K562 (cell line): ENCODE results near the gene HEMK1. TPM values are rescaled to one million over a fixed set of nuclear protein-coding genes. Genes with fewer than 3 reads are reported as not detected.

ENCODE experiments used
- DNMT1 ChIP-seq: fragments of 450-650 bp; IDR thresholded peaks from 2 replicates; pipeline ENCODE4 v1.6.1; 2016; ENCODE audit warnings: antibody characterized with exemption, mild to moderate bottlenecking
- JUN ChIP-seq, 2 experiments: sonication (generic) in 1 of 2; formaldehyde crosslinking in 1 of 2; IDR thresholded peaks; 2 replicates each; pipeline versions ENCODE4 v1.6.1 to v1.8.0; 2012 to 2022; ENCODE audit warnings: borderline replicate concordance in 2 of 2, mild to moderate bottlenecking in 2 of 2, improper control_type of control experiment in 1 of 2, low read depth in 1 of 2, low read length in 1 of 2, missing genetic modification reagents in 1 of 2
- KLF16 ChIP-seq: IDR thresholded peaks from 2 replicates; pipeline ENCODE4 v1.6.1; 2016; ENCODE audit warnings: antibody characterized with exemption
- PHF8 ChIP-seq: fragments of 200-600 bp; sonication (generic); IDR thresholded peaks from 2 replicates; pipeline ENCODE4 v1.6.1; 2012; ENCODE audit warnings: mixed run types, mild to moderate bottlenecking, inconsistent platforms, low read length, moderate library complexity, borderline replicate concordance
- SIX5 ChIP-seq, 2 experiments: IDR thresholded peaks; 2 replicates each; pipeline ENCODE4 v1.6.1; 2011; ENCODE audit warnings: low read length in 2 of 2, borderline replicate concordance in 1 of 2, low read depth in 1 of 2, mild to moderate bottlenecking in 1 of 2, moderate library complexity in 1 of 2; ENCODE audit not compliant: insufficient read depth in 1 of 2
- SMARCA5 ChIP-seq: fragments of 450-650 bp; IDR thresholded peaks from 2 replicates; pipeline ENCODE4 v1.6.1; 2016
- ZNF175 ChIP-seq: fragments of 200-800 bp; sonication (Bioruptor generic); IDR thresholded peaks from 2 replicates; pipeline ENCODE4 v1.6.1; 2016; ENCODE audit warnings: low read depth, mild to moderate bottlenecking, missing genetic modification characterization, missing compliant biosample characterization
- ZNF764 ChIP-seq: fragments of 250-450 bp; sonication (Bioruptor Pico); IDR thresholded peaks from 2 replicates; pipeline ENCODE4 v1.4.0; 2020; ENCODE audit warnings: low read depth, mild to moderate bottlenecking, moderate library complexity
- polyA plus RNA-seq, 8 experiments: library from polyadenylated mRNA; depleted of rRNA in 4 of 8; stranded (reverse) in 5 of 8; unstranded in 3 of 8; fragments of >200 nt; fragmentation: Nextera tagmentation in 2 of 8; fragmentation: Illumina TruSeq in 1 of 8; extraction: Ambion mirVana in 2 of 8; extraction: Trizol in 1 of 8; gene quantifications; 2 replicates each; pipeline versions ENCODE4 v1.2.1 to v1.2.3, GENCODE V29; 2011 to 2014; ENCODE audit warnings: inconsistent platforms in 1 of 8, missing spikeins in 1 of 8
- total RNA-seq, 7 experiments: library from RNA; depleted of rRNA in 6 of 7; stranded (reverse); fragments of >200 nt in 6 of 7; fragmentation: Illumina TruSeq in 2 of 7; extraction: Trizol in 2 of 7; gene quantifications; 2 replicates each; pipeline versions ENCODE4 v1.2.1 to v1.2.3, GENCODE V29; 2011 to 2021; ENCODE audit warnings: low replicate concordance in 1 of 7
- TF ChIP-seq, protein P1 (sequence below): sonication (generic); formaldehyde crosslinking; IDR thresholded peaks from 2 replicates; pipeline ENCODE4 v1.8.1; 2023; ENCODE audit warnings: mild to moderate bottlenecking, missing genetic modification reagents
- TF ChIP-seq, protein P2 (sequence below), 3 experiments: IDR thresholded peaks in 2 of 3; conservative IDR thresholded peaks in 1 of 3; 2 replicates each; pipeline ENCODE4 v1.5.1; 2011 to 2012; ENCODE audit warnings: low read length in 3 of 3, mild to moderate bottlenecking in 3 of 3, control low read depth in 2 of 3, improper control_type of control experiment in 1 of 3, inconsistent platforms in 1 of 3, low read depth in 1 of 3, mixed read lengths in 1 of 3, moderate library complexity in 1 of 3; ENCODE audit not compliant: insufficient read depth in 2 of 3
- TF ChIP-seq, protein P3 (sequence below): fragments of 450-650 bp; IDR thresholded peaks from 2 replicates; pipeline ENCODE4 v1.7.0; 2016; ENCODE audit warnings: borderline replicate concordance
- TF ChIP-seq, protein P4 (sequence below): fragments of 200-800 bp; sonication (Bioruptor generic); IDR thresholded peaks from 2 replicates; pipeline ENCODE4 v1.6.1; 2017; ENCODE audit warnings: missing genetic modification characterization, missing compliant biosample characterization
- TF ChIP-seq, protein P5 (sequence below): fragments of 150-350 bp; IDR thresholded peaks from 2 replicates; pipeline ENCODE4 v1.6.1; 2014; ENCODE audit warnings: low read depth, mild to moderate bottlenecking, low read length, borderline replicate concordance

The HEMK1 gene
- total and polyA plus RNA-seq, 9 of the 15 experiments (the other 6 are each of a cell fraction or from before 2014, with no cell fraction given): 2.0 to 16.8 (median 11.4) TPM

DNA sequence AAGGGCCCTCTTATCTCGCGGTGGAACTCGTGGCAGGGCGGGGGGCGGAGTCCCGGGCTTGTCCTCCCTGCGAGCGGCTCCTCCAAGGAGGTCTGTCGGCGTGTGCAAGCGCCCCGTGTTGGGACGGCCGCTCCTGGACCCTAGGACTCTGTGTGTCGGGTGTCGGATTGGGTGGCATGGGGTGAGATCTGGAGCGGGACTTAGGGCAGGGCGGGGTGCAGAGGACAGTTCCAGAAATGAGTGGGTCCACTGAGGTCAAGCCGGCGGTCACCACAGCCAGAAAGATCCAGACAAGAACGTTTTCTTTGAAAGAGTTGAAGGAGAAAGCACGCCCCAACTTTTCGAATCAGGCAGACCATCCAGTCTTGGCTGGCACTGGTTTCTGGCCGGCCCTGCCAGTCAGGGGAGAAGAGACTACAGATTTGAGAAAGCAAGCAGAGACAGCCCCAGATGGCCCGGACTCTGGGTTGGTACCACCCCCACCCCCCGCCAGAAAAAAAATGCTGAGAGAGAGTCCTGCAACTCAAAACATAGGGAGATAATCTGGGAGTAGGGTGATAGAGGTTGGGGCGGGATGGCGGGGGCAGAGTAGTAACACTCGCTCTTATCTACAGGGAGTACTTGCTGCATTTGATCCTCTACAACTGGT, 43.0 kb downstream of the HEMK1 start (continued):
- TF ChIP-seq, protein P1, sequence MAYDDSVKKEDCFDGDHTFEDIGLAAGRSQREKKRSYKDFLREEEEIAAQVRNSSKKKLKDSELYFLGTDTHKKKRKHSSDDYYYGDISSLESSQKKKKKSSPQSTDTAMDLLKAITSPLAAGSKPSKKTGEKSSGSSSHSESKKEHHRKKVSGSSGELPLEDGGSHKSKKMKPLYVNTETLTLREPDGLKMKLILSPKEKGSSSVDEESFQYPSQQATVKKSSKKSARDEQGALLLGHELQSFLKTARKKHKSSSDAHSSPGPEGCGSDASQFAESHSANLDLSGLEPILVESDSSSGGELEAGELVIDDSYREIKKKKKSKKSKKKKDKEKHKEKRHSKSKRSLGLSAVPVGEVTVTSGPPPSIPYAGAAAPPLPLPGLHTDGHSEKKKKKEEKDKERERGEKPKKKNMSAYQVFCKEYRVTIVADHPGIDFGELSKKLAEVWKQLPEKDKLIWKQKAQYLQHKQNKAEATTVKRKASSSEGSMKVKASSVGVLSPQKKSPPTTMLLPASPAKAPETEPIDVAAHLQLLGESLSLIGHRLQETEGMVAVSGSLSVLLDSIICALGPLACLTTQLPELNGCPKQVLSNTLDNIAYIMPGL (CRISPR knock-in tag): no peak
- no peak for TF ChIP-seq JUN (IDR thresholded peaks at IDR 0.05; ENCODE audit: borderline replicate concordance, low read depth, low read length)
- no peak for TF ChIP-seq JUN (CRISPR knock-in tag; IDR thresholded peaks at IDR 0.05; ENCODE audit: borderline replicate concordance)
- TF ChIP-seq ZNF175: no peak; the same call in 1 of the 2 replicates
- peak; percentile 33; the same call in 1 of the 2 replicates for TF ChIP-seq KLF16
- TF ChIP-seq, protein P2, sequence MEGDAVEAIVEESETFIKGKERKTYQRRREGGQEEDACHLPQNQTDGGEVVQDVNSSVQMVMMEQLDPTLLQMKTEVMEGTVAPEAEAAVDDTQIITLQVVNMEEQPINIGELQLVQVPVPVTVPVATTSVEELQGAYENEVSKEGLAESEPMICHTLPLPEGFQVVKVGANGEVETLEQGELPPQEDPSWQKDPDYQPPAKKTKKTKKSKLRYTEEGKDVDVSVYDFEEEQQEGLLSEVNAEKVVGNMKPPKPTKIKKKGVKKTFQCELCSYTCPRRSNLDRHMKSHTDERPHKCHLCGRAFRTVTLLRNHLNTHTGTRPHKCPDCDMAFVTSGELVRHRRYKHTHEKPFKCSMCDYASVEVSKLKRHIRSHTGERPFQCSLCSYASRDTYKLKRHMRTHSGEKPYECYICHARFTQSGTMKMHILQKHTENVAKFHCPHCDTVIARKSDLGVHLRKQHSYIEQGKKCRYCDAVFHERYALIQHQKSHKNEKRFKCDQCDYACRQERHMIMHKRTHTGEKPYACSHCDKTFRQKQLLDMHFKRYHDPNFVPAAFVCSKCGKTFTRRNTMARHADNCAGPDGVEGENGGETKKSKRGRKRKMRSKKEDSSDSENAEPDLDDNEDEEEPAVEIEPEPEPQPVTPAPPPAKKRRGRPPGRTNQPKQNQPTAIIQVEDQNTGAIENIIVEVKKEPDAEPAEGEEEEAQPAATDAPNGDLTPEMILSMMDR (IDR thresholded peaks at IDR 0.05 in 2 of 3, conservative IDR thresholded peaks at IDR 0.05 in 1 of 3; ENCODE audit: insufficient read depth in 2 of 3, low read depth in 1 of 3, low read length in 3 of 3): no peak
- TF ChIP-seq DNMT1: no peak
- TF ChIP-seq ZNF764: no peak
- no peak for TF ChIP-seq SMARCA5
- TF ChIP-seq, protein P3, sequence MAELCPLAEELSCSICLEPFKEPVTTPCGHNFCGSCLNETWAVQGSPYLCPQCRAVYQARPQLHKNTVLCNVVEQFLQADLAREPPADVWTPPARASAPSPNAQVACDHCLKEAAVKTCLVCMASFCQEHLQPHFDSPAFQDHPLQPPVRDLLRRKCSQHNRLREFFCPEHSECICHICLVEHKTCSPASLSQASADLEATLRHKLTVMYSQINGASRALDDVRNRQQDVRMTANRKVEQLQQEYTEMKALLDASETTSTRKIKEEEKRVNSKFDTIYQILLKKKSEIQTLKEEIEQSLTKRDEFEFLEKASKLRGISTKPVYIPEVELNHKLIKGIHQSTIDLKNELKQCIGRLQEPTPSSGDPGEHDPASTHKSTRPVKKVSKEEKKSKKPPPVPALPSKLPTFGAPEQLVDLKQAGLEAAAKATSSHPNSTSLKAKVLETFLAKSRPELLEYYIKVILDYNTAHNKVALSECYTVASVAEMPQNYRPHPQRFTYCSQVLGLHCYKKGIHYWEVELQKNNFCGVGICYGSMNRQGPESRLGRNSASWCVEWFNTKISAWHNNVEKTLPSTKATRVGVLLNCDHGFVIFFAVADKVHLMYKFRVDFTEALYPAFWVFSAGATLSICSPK: no peak
- peak; percentile 41; the same call in 1 of the 2 replicates for TF ChIP-seq PHF8
- TF ChIP-seq, protein P4, sequence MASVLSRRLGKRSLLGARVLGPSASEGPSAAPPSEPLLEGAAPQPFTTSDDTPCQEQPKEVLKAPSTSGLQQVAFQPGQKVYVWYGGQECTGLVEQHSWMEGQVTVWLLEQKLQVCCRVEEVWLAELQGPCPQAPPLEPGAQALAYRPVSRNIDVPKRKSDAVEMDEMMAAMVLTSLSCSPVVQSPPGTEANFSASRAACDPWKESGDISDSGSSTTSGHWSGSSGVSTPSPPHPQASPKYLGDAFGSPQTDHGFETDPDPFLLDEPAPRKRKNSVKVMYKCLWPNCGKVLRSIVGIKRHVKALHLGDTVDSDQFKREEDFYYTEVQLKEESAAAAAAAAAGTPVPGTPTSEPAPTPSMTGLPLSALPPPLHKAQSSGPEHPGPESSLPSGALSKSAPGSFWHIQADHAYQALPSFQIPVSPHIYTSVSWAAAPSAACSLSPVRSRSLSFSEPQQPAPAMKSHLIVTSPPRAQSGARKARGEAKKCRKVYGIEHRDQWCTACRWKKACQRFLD: peak; percentile 82
- TF ChIP-seq, protein P5, sequence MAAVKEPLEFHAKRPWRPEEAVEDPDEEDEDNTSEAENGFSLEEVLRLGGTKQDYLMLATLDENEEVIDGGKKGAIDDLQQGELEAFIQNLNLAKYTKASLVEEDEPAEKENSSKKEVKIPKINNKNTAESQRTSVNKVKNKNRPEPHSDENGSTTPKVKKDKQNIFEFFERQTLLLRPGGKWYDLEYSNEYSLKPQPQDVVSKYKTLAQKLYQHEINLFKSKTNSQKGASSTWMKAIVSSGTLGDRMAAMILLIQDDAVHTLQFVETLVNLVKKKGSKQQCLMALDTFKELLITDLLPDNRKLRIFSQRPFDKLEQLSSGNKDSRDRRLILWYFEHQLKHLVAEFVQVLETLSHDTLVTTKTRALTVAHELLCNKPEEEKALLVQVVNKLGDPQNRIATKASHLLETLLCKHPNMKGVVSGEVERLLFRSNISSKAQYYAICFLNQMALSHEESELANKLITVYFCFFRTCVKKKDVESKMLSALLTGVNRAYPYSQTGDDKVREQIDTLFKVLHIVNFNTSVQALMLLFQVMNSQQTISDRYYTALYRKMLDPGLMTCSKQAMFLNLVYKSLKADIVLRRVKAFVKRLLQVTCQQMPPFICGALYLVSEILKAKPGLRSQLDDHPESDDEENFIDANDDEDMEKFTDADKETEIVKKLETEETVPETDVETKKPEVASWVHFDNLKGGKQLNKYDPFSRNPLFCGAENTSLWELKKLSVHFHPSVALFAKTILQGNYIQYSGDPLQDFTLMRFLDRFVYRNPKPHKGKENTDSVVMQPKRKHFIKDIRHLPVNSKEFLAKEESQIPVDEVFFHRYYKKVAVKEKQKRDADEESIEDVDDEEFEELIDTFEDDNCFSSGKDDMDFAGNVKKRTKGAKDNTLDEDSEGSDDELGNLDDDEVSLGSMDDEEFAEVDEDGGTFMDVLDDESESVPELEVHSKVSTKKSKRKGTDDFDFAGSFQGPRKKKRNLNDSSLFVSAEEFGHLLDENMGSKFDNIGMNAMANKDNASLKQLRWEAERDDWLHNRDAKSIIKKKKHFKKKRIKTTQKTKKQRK: no peak
- TF ChIP-seq SIX5 (IDR thresholded peaks at IDR 0.05; ENCODE audit: borderline replicate concordance in 1 of 2, insufficient read depth in 1 of 2, low read depth in 1 of 2, low read length in 2 of 2): no peak
